NCI-H146 (cell line): ENCODE data around the gene CCDC60.
A peak's percentile ranks its signal among the peaks of the same experiment; 100 is the strongest.

Source experiments
- DNase-seq: peaks from one replicate; lab custom pipeline; 2025; lab: John Stamatoyannopoulos, UW

CCDC60 gene

GRCh38 chr12:119334430-119335170 lies at the start of gene CCDC60:
CCDC60 (plus strand) TSS chr12:119334729; CDS start chr12:119335177, 448 bp downstream.
- DNase-seq: no peak

- peak; percentile 64 for DNase-seq
Observed at GRCh38 chr12:119288576-119288975, 46.0 kb upstream of the CCDC60 start.

DNA sequence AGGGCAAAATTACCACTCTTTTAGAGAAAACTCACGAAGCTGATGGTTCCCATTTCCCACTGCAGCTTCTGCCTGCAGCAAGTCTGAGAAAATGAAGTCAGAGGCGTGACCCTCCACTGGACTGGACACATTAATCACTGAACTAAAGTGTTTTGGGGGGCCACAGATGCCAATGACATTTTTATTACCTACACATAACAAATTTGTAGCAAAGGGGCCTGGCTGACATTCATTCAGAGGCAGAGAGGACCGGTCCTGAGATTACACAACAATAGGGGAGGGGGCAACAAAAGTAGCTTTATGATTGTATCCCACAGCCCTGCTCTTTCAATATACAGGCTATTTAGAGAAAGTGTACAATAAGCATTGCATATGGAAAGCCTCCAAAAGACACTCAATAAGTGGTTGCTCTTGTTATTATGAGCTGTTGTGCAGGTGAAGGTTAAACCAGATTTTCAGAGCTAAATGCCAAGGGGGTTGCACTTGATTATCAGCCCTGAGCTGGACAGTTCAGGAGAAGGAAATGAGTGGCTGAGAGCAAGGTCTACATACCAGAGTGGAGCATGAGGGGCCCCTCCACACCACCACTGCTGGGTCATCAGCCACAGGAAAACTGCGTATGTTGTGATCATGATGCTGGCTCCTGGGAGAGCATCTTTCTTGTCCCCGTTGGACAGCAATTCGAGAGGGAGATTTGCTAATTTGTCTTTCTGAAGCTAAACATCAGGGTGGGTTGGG lies 41.5 kb upstream of the CCDC60 start:
- DNase-seq: no peak

GRCh38 chr12:119294211-119294610 lies 40.3 kb upstream of the CCDC60 start:
- DNase-seq: no peak

DNA sequence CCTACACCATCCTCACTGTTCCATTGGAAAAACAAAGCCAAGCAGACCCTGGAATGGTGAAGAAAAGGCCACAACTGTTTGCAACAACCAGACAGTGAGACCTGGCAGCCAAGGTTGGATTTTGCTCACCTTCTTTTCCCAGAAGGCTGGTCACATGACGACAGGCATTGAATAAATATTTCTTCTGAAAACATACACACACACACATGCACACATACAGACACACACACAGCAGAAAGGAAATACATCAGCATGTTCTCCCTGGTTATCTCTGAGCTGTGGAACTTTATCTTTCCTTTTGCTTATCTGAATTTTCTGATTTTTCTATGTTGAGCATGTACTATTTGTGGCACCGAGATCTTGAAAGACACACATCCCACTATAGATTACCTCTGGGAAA lies 38.0 kb upstream of the CCDC60 start:
- DNase-seq: peak; percentile 20

- DNase-seq: no peak
Observed at GRCh38 chr12:119299130-119299529, 35.4 kb upstream of the CCDC60 start.

- no peak for DNase-seq
Observed at GRCh38 chr12:119301379-119301778, 33.1 kb upstream of the CCDC60 start.

GRCh38 chr12:119302451-119303080 lies 32.0 kb upstream of the CCDC60 start:
- DNase-seq: peak; percentile 8

DNA sequence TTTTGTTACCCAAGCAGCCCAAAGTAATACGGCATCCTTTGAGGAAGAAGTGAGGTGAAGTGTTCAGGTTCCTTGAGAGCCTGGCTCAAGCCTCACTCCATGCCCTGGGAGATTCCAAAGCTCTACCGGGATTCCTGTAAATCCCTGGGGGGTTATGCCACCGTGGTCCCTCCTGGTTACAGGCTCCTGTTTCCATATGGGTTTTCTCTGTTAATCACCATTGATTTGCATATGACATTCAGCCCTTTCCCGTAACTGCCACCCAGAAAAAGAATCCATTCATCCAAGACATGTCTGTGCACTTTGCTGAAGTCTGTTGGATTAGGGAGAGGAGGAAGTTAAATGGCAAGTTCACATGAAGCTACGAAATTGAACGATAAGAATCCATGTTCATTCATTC lies 27.9 kb upstream of the CCDC60 start:
- no peak for DNase-seq

GRCh38 chr12:119307747-119308146 lies 26.8 kb upstream of the CCDC60 start:
- DNase-seq: no peak

- peak; percentile 30 for DNase-seq
Observed at GRCh38 chr12:119308708-119309456, 25.6 kb upstream of the CCDC60 start.

DNA sequence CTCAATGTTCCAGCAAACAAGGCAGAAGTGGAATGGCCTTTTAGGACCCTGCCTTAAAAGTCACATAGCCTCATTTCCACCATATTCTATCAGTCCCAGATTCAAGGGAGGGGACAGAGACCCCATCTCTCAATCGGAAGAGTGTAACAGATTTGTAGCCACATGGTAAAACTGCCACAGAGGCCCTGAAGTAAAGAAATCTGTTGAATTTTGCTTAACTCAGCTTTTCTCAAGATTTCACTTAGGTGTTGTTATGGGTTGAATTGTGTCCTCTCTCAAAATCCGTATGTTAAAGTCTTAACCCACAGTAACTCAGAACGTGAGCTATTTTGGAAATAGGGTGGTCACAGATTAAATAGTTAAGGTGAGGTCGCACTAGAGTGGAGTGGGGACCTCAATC lies 22.7 kb upstream of the CCDC60 start:
- no peak for DNase-seq

- no peak for DNase-seq
Observed at GRCh38 chr12:119312904-119313303, 21.6 kb upstream of the CCDC60 start.

- DNase-seq: no peak
Observed at GRCh38 chr12:119314290-119314689, 20.2 kb upstream of the CCDC60 start.

- no peak for DNase-seq
Observed at GRCh38 chr12:119319638-119320037, 14.9 kb upstream of the CCDC60 start.

GRCh38 chr12:119320678-119321077 lies 13.9 kb upstream of the CCDC60 start:
- no peak for DNase-seq

DNA sequence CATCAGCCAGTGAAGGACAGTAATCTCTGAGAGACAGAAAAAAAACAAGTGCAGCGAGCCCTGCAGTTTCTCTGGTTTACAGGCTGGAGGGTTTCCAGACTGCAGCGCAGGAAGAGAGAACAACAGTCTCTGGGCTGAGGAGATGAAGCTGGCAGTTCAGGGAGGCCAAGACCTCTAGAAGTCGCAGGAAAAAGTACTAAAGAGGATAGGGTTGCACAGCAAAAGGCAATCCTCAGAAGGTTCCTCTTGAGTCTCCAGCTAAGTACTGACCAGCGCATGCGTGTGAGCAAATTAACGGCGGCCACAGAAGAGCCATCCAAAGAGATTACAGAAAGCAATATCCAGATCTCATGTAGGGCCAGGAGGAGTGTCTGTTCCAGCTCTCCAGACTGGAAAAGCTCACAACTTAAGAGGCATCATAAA lies 12.2 kb upstream of the CCDC60 start:
- DNase-seq: no peak

GRCh38 chr12:119325813-119326212 lies 8.7 kb upstream of the CCDC60 start:
- no peak for DNase-seq

GRCh38 chr12:119326341-119326740 lies 8.2 kb upstream of the CCDC60 start:
- no peak for DNase-seq

DNA sequence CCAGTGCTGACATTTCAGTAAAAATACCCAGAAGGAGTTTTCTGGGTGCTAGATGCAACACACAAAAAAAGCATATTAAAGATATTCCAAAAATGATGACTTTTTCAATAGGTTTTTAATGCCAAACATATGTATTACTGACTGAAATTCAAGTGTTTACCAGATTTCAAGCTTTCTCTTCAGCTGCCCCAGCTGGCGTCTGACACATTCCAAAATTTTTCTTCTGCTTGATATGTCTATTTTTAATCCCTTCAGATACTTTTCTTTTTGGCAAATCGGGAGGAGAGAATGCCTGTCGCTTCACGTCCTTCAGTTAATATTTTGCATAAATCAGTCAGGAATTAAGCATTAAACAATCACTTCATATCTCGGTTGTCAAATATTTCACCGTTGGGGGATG lies 7.1 kb upstream of the CCDC60 start:
- no peak for DNase-seq

DNA sequence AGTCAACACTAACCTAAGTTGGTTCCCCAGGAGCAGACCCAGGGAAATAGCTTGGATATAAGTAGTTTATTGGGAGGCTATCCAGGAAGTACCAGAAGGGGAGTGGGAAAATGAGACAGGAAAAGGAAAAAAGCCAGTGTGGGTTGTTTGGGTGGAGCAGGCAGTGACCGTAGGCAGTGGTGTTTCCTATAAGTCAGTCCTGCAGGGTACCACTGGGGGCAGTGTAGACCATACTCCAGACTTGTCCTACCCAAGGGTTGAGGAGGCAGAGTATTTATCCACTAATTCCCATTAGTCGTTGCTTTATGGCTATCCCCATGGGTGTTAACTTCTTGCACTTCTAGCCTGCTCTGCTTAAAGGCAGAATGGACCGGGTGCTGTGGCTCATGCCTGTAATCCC lies 6.4 kb upstream of the CCDC60 start:
- peak; percentile 52 for DNase-seq
